Activated B cell treated with CpG ODN at 0.5 μM for 24 hours (primary cell): ENCODE data around the gene OSBPL8. TPM values are rescaled to one million over a fixed set of nuclear protein-coding genes. Genes with fewer than 3 reads are reported as not detected.

Experiments used
- ATAC-seq: fragments of 200-7000 bp; cut with Tn5 transposase; one replicate; pipeline ENCODE4 v1.10.0; 2021; ENCODE audit warnings: low read depth, mild to moderate bottlenecking, moderate library complexity
- CTCF ChIA-PET: fragments of 350-600 bp; sonication (Branson Sonifier 250); formaldehyde crosslinking; loops from one replicate; lab custom pipeline; 2021; ENCODE audit warnings: antibody characterized with exemption; lab: Charles Lee
- POLR2A ChIA-PET: fragments of 350-600 bp; sonication (Branson Sonifier 250); formaldehyde crosslinking; loops from one replicate; lab custom pipeline; 2021; ENCODE audit warnings: antibody characterized with exemption; lab: Charles Lee
- DNase-seq: peaks from one replicate; pipeline ENCODE4 v3.0.0; 2022
- H3K27ac Mint-ChIP-seq: one replicate; pipeline ENCODE4 v1.8.0; 2020; ENCODE audit warnings: mixed read lengths
- H3K27me3 Mint-ChIP-seq: one replicate; pipeline ENCODE4 v1.8.0; 2021; ENCODE audit warnings: mixed read lengths
- H3K36me3 Mint-ChIP-seq: one replicate; pipeline ENCODE4 v1.8.0; 2021; ENCODE audit warnings: low read depth, mixed read lengths
- H3K4me1 Mint-ChIP-seq: one replicate; pipeline ENCODE4 v1.8.0; 2021; ENCODE audit warnings: mixed read lengths
- H3K4me3 Mint-ChIP-seq: one replicate; pipeline ENCODE4 v1.8.0; 2020; ENCODE audit warnings: mild to moderate bottlenecking, mixed read lengths
- H3K9me3 Mint-ChIP-seq: one replicate; pipeline ENCODE4 v1.8.0; 2020; ENCODE audit warnings: mixed read lengths
- CTCF ChIP-seq: fragments of 200-600 bp; IDR thresholded peaks from one replicate; pipeline ENCODE4 v1.8.0; 2022; ENCODE audit warnings: antibody characterized with exemption, mild to moderate bottlenecking
- intact Hi-C: fragments of 100-400 bp; cut with micrococcal nuclease; formaldehyde crosslinking; loops from one replicate; pipeline ENCODE4 v1.15.1; 2024
- total RNA-seq: library from RNA; stranded (reverse); gene quantifications from 2 replicates; pipeline ENCODE4 v1.2.3, GENCODE V29; 2022

OSBPL8 gene
- total RNA-seq, 1 donor from 2014 or later = 79.6 TPM

- Mint-ChIP-seq H3K9me3 (no peaks in the 10 kb centered on the region), H3K4me1 (peaks cover 35% of the 10 kb centered on the region), H3K36me3 (peaks cover 16% of the 10 kb centered on the region), H3K27me3 (no peaks in the 10 kb centered on the region), H3K4me3 (peak overlapping the region; percentile 95), H3K27ac (peak overlapping the region; percentile 93)
- CTCF ChIA-PET = interaction anchor here (0.8 to 3.3 kb wide), 4 partner anchors 188 to 821 kb away, joined by 3 to 15 read pairs (median 4); no protein-coding TSS in a partner anchor
- POLR2A ChIA-PET = interaction anchor here (0.8 to 2.3 kb wide), 3 partner anchors 263 to 836 kb away, joined by 4 to 26 read pairs (median 14); partner anchors contain the start of genes KRR1, NAP1L1 and PHLDA1
- DNase-seq = no peak
- ATAC-seq = no peak
- no peak for TF ChIP-seq CTCF
- intact Hi-C loops = loop anchor here (5.0 to 10.0 kb wide), 5 partner anchors 175 to 1015 kb away; partner anchors contain the start of genes CAPS2, E2F7, GLIPR1 and GLIPR1L1
Measured at GRCh38 chr12:76346798-76347420, 212.7 kb downstream of the OSBPL8 start.

- H3K4me1 Mint-ChIP-seq = peaks cover 35% of the 10 kb centered on the region
- ATAC-seq (no peak), DNase-seq (no peak)
- no peak overlapping the region for H3K27ac Mint-ChIP-seq
- peaks cover 16% of the 10 kb centered on the region for H3K36me3 Mint-ChIP-seq
- ChIA-PET POLR2A (no interaction called here), CTCF (interaction anchor here (1.7 kb wide), 1 partner anchor 819 kb away, joined by 8 read pairs; no protein-coding TSS in a partner anchor)
- H3K4me3 Mint-ChIP-seq = no peak overlapping the region
- H3K9me3 Mint-ChIP-seq = no peaks in the 10 kb centered on the region
- no peaks in the 10 kb centered on the region for H3K27me3 Mint-ChIP-seq
- intact Hi-C loops = loop anchor here (5.0 to 10.0 kb wide), 5 partner anchors 174 to 1014 kb away; partner anchors contain the start of genes CAPS2, E2F7, GLIPR1 and GLIPR1L1
- no peak for TF ChIP-seq CTCF
Measured at GRCh38 chr12:76346236-76346635, 213.3 kb downstream of the OSBPL8 start.

- DNase-seq (no peak), ATAC-seq (no peak)
- POLR2A ChIA-PET = interaction anchor here (1.2 kb wide), 1 partner anchor 314 kb away, joined by 3 read pairs; the partner anchor contains the start of gene PHLDA1
- H3K36me3 Mint-ChIP-seq = peaks cover 16% of the 10 kb centered on the region
- H3K9me3 Mint-ChIP-seq = no peaks in the 10 kb centered on the region
- intact Hi-C loops = loop anchor here (5.0 to 10.0 kb wide), 5 partner anchors 173 to 1013 kb away; partner anchors contain the start of genes CAPS2, E2F7, GLIPR1 and GLIPR1L1
- H3K4me1 Mint-ChIP-seq = peaks cover 35% of the 10 kb centered on the region
- no peak overlapping the region for H3K4me3 Mint-ChIP-seq
- no peaks in the 10 kb centered on the region for H3K27me3 Mint-ChIP-seq
- no peak for TF ChIP-seq CTCF
- H3K27ac Mint-ChIP-seq = no peak overlapping the region
- CTCF ChIA-PET = interaction anchor here (0.7 to 1.7 kb wide), 2 partner anchors 187 to 818 kb away, joined by 3 to 8 read pairs; no protein-coding TSS in a partner anchor
Measured at GRCh38 chr12:76345569-76345968, 214.0 kb downstream of the OSBPL8 start.

GRCh38 chr12:76341436-76342030 is 218.0 kb downstream of the OSBPL8 start:
- CTCF ChIA-PET = interaction anchor here (1.0 kb wide), 1 partner anchor 135 kb away, joined by 3 read pairs; no protein-coding TSS in a partner anchor
- Mint-ChIP-seq H3K9me3 (no peaks in the 10 kb centered on the region), H3K4me1 (peaks cover 9% of the 10 kb centered on the region), H3K4me3 (no peak overlapping the region), H3K36me3 (peaks cover 13% of the 10 kb centered on the region), H3K27me3 (no peaks in the 10 kb centered on the region), H3K27ac (no peak overlapping the region)
- TF ChIP-seq CTCF = no peak
- intact Hi-C loops = loop anchor here (10.0 kb wide), 2 partner anchors 723 to 857 kb away; partner anchors contain the start of genes E2F7 and GLIPR1
- ATAC-seq = no peak
- POLR2A ChIA-PET = no interaction called here
- no peak for DNase-seq
